ENCODE measurements around the gene ZNF141.
A peak's percentile ranks its signal among the peaks of the same experiment; 100 is the strongest.

Gene ZNF141

DNA sequence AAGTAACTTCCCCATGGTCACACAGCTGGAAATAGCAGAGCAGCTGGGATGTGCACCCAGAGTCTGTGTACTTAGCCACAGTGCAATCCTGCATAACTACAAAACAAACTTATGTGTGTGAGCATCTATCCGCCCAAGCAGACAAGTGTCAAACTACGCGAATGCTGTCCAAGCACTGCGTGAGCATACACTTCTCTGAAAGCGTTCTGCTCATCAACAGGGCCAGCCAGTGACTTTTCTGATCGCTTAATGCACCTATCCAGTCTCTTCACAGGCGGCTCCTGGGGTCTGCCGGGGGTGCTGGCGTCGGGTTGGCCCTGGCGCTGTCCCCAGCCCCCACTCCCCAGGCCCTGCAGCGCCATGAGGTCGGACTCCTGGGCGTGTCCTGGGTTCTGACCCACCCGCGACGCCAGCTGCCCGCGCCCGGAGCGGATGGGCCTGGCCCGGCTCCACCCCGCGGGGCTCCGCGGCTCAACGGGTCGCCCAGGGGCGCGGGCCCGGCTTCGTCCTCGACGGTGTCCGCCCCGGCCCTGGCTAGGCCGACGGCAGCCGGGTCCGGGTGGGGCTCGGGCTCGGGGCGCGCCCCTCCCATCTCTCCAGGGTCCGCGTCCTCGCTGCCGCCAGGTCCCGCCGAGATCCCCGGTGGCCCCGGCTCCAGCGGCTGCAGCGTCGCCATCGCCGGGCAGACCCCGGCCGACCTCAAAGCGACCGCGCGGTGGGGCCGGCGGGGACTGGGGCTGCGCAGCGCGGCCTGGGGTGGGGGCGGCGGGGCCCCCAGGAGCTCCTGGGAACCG lies 1.3 kb upstream of the ZNF141 start:
- Histone ChIP-seq H3K9me3 (ENCODE audit: control insufficient read depth, low read length) (peaks cover 6% of the 10 kb centered on the region), H3K36me3 (ENCODE audit: control insufficient read depth, insufficient read depth, low read length) (peaks cover 6% of the 10 kb centered on the region), H3K4me1 (ENCODE audit: control insufficient read depth, insufficient read depth, low read length) (peaks cover 8% of the 10 kb centered on the region), H3K9ac (ENCODE audit: low read length) (peak overlapping the region; percentile 94), H3K27me3 (ENCODE audit: control insufficient read depth, insufficient read depth, low read length) (no peaks in the 10 kb centered on the region), H3K4me3 (ENCODE audit: low read length) (peak overlapping the region; percentile 83)

DNA sequence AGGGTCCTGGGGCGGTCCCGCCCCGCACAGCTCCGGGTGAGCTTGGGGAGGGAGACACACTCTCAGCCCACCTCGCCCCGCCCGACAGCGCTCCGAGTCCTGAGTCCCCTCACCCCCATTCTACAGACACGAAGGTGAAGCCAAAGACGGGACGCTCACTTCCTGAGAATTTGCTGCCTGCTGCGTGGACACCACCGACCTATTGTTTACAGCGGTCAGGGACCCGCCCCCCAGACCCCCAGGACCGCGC lies 796 bp upstream of the ZNF141 start:
- H3K27me3 ChIP-seq (ENCODE audit: control insufficient read depth, insufficient read depth, low read length), result no peaks in the 10 kb centered on the region
- H3K4me3 ChIP-seq (ENCODE audit: low read length), result peak overlapping the region; percentile 83
- H3K9me3 ChIP-seq (ENCODE audit: control insufficient read depth, low read length), result peaks cover 6% of the 10 kb centered on the region
- peaks cover 6% of the 10 kb centered on the region for H3K36me3 ChIP-seq (ENCODE audit: control insufficient read depth, insufficient read depth, low read length)
- peak overlapping the region; percentile 94 for H3K9ac ChIP-seq (ENCODE audit: low read length)
- peaks cover 8% of the 10 kb centered on the region for H3K4me1 ChIP-seq (ENCODE audit: control insufficient read depth, insufficient read depth, low read length)

DNA sequence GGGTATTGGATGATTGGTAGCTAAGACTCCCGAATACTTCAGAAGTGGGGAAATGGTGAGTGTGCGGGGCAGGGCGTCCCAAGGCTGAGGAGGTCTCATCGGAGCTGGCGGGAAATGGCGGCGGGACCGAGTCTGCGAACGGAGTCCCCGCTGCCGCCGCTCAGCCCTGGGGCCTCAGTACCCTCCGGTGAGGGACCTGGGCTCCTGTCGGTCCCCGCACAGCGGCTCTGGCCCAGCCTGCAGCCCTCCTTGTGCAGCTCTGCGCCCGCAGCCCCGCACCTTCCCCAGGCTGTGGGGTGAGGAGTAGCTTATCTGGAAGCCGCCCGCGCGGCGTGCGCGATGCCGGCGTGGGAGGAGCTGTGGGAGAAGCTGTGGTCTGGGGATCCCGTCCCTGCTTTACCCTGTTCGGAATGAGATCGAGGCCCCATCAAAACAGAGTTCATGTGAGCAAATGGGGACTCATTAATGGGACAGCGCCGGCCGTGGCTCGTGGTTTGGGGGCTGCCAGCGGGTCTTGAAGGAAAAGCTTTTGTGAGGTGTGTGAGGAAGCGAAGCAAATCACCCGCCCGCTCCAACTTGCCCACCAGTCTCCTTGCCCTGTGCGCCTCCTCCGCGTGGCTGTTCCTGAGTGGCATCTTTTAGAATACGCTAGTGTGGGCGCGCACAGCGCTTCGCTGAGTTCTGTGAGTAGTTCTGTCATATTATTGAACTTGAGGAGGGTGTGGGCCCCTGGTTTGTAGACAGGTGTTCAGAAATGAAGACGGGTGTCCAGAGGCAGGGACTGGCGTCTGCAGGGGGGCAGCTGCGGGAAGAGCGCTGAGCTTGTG lies 531 bp downstream of the ZNF141 start:
- Histone ChIP-seq H3K4me1 (ENCODE audit: control insufficient read depth, insufficient read depth, low read length) (peaks cover 8% of the 10 kb centered on the region), H3K27me3 (ENCODE audit: control insufficient read depth, insufficient read depth, low read length) (no peaks in the 10 kb centered on the region), H3K9me3 (ENCODE audit: control insufficient read depth, low read length) (peaks cover 6% of the 10 kb centered on the region), H3K36me3 (ENCODE audit: control insufficient read depth, insufficient read depth, low read length) (peaks cover 6% of the 10 kb centered on the region), H3K9ac (ENCODE audit: low read length) (peak overlapping the region; percentile 94), H3K4me3 (ENCODE audit: low read length) (peak overlapping the region; percentile 83)

DNA sequence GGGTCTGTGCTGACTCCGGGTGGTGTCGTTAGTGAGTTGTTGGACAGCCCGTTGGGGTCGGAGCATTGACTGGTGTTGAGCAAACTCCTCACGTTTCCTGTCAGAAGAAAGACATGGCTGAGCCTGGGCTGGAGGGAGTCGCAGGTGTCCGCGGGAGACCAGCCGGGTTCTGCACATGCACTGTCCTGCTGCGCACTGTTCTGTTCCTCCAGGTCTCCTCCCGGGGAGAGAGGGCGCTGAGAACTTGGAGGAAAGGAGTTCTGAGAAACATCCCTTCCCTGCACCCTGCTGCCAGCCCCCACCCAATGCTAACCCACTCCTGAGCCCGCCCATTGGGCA lies 1.1 kb downstream of the ZNF141 start:
- Histone ChIP-seq H3K27me3 (ENCODE audit: control insufficient read depth, insufficient read depth, low read length) (no peaks in the 10 kb centered on the region), H3K4me3 (ENCODE audit: low read length) (peak overlapping the region; percentile 83), H3K9me3 (ENCODE audit: control insufficient read depth, low read length) (peaks cover 6% of the 10 kb centered on the region), H3K9ac (ENCODE audit: low read length) (peak overlapping the region; percentile 94), H3K4me1 (ENCODE audit: control insufficient read depth, insufficient read depth, low read length) (peaks cover 8% of the 10 kb centered on the region), H3K36me3 (ENCODE audit: control insufficient read depth, insufficient read depth, low read length) (peaks cover 6% of the 10 kb centered on the region)

DNA sequence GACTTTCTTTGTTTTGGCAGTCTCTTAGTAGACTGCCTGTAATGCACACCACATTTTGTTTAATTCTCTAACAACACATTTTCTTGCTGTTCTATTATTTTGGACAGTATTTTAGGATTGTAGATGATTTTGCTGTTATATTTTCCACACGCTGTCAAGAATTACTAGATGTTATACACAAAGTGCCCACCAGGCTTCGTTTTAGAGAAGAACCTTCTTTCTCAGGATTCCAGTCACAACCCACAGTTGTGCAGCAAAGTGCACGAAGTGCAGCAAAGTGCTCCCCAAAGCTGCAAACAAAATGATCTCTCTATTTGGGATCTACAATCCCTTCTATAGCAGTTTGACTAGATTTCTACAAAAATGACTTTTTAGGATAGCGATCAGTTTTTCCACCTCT lies 2.4 kb downstream of the ZNF141 start:
- Histone ChIP-seq H3K36me3 (ENCODE audit: control insufficient read depth, insufficient read depth, low read length) (peaks cover 6% of the 10 kb centered on the region), H3K4me1 (ENCODE audit: control insufficient read depth, insufficient read depth, low read length) (peaks cover 8% of the 10 kb centered on the region), H3K27me3 (ENCODE audit: control insufficient read depth, insufficient read depth, low read length) (no peaks in the 10 kb centered on the region), H3K9me3 (ENCODE audit: control insufficient read depth, low read length) (peaks cover 6% of the 10 kb centered on the region), H3K4me3 (ENCODE audit: low read length) (no peak overlapping the region), H3K9ac (ENCODE audit: low read length) (no peak overlapping the region)

DNA sequence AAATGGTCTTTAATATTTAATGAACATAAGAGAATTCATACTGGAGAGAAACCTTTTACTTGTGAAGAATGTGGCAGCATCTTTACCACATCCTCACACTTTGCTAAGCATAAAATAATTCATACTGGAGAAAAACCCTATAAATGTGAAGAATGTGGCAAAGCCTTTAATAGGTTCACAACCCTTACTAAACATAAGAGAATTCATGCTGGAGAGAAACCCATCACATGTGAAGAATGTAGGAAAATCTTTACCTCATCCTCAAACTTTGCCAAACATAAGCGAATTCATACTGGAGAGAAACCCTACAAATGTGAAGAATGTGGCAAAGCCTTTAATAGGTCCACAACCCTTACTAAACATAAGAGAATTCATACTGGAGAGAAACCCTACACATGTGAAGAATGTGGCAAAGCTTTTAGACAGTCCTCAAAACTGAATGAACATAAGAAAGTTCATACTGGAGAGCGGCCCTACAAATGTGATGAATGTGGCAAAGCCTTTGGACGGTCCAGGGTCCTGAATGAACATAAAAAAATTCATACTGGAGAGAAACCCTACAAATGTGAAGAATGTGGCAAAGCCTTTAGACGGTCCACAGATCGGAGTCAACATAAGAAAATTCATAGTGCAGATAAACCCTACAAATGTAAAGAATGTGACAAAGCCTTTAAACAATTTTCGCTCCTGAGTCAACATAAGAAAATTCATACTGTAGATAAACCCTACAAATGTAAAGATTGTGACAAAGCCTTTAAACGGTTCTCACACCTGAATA lies 35.6 kb downstream of the ZNF141 start:
- Histone ChIP-seq H3K4me1 (ENCODE audit: control insufficient read depth, insufficient read depth, low read length) (no peaks in the 10 kb centered on the region), H3K9me3 (ENCODE audit: control insufficient read depth, low read length) (peaks cover 45% of the 10 kb centered on the region), H3K4me3 (ENCODE audit: low read length) (no peak overlapping the region), H3K9ac (ENCODE audit: low read length) (no peak overlapping the region), H3K36me3 (ENCODE audit: control insufficient read depth, insufficient read depth, low read length) (no peaks in the 10 kb centered on the region), H3K27me3 (ENCODE audit: control insufficient read depth, insufficient read depth, low read length) (no peaks in the 10 kb centered on the region)

DNA sequence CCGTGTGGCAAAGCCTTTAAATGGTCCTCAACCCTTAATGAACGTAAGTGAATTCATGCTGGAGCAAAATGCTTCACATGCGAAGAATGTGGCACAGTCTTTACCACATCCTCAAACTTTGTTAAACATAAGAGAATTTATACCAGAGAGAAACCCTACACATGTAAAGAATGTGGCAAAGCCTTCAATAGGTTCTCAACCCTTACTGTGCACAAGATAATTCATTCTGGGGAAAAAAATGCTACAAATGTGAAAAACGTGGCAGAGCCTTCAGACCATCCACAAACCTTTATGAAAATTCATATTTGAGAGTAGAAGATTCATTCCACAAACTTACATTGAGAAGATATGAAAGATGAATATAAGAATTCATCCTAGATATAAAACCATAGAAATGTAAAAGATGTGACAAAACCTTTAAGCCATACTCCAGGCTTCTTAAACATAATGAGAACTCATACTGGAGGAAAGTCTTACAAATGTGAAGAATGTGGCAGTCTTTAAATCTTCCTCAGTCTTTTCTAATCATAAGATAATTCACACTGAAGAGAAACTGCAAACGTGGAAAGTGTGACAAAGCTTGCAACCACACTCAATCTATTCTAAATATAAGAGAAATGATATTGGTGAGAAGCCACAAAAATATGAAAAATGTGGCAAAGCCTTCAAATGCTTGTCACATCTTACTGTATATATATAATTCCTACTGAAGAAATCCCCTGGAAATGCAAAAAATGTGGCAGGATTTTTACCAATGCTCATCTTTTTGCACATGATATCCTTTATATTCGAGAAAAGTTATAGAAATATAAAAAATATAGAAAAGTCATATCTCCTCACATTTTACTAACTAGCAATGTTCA lies 36.9 kb downstream of the ZNF141 start:
- no peaks in the 10 kb centered on the region for H3K36me3 ChIP-seq (ENCODE audit: control insufficient read depth, insufficient read depth, low read length)
- H3K9me3 ChIP-seq (ENCODE audit: control insufficient read depth, low read length), result peaks cover 45% of the 10 kb centered on the region
- H3K9ac ChIP-seq (ENCODE audit: low read length), result no peak overlapping the region
- H3K4me1 ChIP-seq (ENCODE audit: control insufficient read depth, insufficient read depth, low read length), result no peaks in the 10 kb centered on the region
- H3K27me3 ChIP-seq (ENCODE audit: control insufficient read depth, insufficient read depth, low read length), result no peaks in the 10 kb centered on the region
- H3K4me3 ChIP-seq (ENCODE audit: low read length), result no peak overlapping the region

DNA sequence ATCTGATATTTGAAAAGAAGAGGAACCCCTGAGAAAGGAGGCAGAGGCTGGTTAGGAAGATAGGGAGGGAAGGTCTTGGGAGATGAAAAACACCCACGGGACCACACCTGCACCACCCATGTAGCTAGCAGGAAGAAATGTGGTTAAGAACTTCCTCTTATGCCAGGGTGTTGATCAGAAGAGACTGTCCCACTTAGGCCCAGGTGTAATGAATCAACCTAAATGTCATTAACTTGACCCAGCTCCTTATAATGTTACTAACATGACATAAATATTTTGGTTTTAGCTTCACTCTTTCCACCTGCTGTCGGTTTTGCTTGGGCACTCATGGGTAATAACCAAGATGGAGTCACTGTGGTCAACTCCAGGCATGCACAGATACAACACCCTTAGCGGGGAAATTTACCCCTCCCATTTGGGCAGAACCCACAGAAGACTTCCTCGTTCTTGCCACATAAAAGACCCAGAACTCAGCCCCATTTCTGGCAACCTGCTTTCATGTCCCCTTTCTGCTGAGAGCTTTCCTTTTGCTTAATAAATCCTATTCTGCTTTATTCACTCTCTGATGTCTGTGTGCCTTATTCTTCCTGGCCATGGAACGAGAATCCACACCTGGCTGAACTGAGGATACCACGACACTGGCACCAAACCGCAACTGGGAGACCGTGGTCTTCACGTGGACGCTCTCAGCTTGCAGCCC lies 46.8 kb downstream of the ZNF141 start:
- no peaks in the 10 kb centered on the region for H3K36me3 ChIP-seq (ENCODE audit: control insufficient read depth, insufficient read depth, low read length)
- no peaks in the 10 kb centered on the region for H3K27me3 ChIP-seq (ENCODE audit: control insufficient read depth, insufficient read depth, low read length)
- H3K4me1 ChIP-seq (ENCODE audit: control insufficient read depth, insufficient read depth, low read length), result no peaks in the 10 kb centered on the region
- H3K9ac ChIP-seq (ENCODE audit: low read length), result no peak overlapping the region
- no peak overlapping the region for H3K4me3 ChIP-seq (ENCODE audit: low read length)
- H3K9me3 ChIP-seq (ENCODE audit: control insufficient read depth, low read length), result peaks cover 7% of the 10 kb centered on the region

DNA sequence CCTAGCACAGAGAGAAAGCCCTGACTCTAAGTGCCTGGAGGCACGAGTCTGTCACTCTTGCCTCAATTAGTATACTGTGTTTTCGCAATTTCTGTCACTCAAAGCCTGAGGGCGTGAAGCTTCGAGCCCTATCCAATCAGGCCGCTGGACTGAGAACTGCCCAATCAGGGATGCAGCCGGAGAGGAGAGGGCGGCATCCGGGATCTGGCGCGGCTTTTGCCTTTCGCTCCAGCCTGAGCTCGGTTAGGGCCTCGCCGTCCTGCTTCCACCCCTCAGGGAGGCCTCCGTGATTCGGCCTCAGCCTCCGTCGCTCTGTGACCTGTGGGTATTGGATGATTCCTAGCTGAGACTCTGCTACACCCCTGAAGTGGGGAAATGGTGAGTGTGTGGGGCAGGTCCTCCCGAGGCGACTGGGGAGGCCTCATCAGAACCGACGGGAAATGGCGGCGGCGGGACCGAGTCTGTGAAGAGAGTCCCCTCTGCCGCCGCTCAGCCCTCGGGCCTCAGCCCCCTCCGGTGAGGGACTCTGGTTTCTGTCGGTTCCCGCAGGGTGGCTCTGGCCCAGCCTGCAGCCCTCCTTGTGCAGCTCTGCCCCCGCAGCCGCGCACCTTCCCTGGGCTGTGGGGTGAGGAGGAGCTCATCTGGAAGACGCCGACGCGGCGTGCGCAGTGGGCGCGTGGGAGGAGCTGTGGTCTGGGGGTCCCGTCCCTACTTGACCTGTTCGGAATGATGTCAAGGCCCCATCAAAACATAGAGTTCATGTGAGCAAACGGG lies 48.5 kb downstream of the ZNF141 start:
- Histone ChIP-seq H3K9me3 (ENCODE audit: control insufficient read depth, low read length) (peaks cover 7% of the 10 kb centered on the region), H3K36me3 (ENCODE audit: control insufficient read depth, insufficient read depth, low read length) (no peaks in the 10 kb centered on the region), H3K4me3 (ENCODE audit: low read length) (no peak overlapping the region), H3K9ac (ENCODE audit: low read length) (no peak overlapping the region), H3K27me3 (ENCODE audit: control insufficient read depth, insufficient read depth, low read length) (no peaks in the 10 kb centered on the region), H3K4me1 (ENCODE audit: control insufficient read depth, insufficient read depth, low read length) (no peaks in the 10 kb centered on the region)

DNA sequence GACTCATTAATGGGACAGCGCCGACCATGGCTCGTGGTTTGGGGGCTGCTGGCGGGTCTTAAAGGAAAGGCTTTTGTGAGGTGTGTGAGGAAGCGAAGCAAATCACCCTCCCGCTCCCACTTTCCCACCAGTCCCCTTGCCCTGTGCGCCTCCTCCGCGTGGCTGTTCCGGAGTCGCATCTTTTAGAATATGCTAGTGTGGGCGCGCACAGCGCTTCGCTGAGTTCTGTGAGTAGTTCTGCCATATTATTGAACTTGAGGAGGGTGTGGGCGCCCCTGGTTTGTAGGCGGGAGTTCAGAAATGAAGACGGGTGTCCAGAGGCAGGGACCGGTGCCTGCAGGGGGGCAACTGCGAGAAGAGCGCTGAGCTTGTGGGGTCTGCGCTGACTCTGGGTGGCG lies 49.1 kb downstream of the ZNF141 start:
- no peaks in the 10 kb centered on the region for H3K27me3 ChIP-seq (ENCODE audit: control insufficient read depth, insufficient read depth, low read length)
- H3K9me3 ChIP-seq (ENCODE audit: control insufficient read depth, low read length), result peaks cover 7% of the 10 kb centered on the region
- H3K4me3 ChIP-seq (ENCODE audit: low read length), result no peak overlapping the region
- H3K36me3 ChIP-seq (ENCODE audit: control insufficient read depth, insufficient read depth, low read length), result no peaks in the 10 kb centered on the region
- H3K4me1 ChIP-seq (ENCODE audit: control insufficient read depth, insufficient read depth, low read length), result no peaks in the 10 kb centered on the region
- H3K9ac ChIP-seq (ENCODE audit: low read length), result no peak overlapping the region
